ENCODE results near the gene SLC38A3.
"Not testable (repeated sequence)": the region's sequence is repeated elsewhere in the genome, so short reads cannot be mapped to it uniquely, and the experiment has no call there.

SLC38A3 gene

DNA sequence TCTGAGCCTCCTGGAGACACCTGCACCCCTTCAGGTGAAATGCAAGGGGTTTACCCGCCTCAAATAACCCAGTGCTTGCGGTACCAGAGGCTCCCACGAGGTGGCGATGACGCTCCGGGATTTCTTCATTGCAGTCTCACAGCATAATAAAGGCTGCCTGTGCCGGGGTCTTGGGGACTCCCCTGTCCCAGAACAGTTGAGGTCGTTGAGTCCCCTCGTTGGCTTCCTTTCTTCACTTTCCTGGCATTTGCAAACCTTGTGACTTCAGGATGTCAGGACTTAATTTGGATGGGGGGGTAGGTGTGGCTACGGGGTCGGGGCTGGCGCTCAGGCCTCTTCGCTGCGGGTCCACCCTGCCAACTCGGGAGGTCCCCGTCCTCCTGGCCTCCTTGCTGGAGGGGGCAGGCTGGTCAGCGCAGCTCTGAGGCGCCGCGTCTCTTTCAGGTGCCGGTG lies 12.4 kb upstream of the SLC38A3 start:
- DNase-seq: peak; percentile 85

DNA sequence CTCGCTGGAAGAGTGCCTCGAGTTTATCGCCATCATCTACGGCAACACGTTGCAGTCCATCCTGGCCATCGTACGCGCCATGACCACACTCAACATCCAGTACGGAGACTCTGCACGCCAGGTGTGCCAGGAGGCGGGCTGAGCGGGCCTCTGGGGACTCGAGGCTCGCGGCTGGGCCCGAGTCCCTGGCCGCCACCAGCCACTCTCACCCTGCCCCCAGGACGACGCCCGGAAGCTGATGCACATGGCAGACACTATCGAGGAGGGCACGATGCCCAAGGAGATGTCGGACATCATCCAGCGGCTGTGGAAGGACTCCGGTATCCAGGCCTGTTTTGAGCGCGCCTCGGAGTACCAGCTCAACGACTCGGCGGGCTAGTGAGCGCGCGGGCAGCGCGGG lies 11.8 kb upstream of the SLC38A3 start:
- DNase-seq: no peak

DNA sequence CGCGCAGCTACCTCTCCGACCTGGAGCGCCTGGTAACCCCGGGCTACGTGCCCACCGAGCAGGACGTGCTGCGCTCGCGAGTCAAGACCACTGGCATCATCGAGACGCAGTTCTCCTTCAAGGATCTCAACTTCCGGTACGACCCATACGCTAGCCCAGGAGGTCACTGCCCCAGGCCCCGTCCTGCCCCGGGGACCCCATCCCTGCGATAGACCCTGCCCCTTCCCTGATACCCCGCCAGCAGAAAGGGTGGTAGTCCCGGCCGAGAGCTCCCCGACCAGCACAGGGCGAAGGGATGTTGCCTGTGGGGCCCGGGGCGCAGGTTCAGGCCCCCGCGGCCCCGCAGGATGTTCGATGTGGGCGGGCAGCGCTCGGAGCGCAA lies 11.3 kb upstream of the SLC38A3 start:
- no peak for DNase-seq

DNA sequence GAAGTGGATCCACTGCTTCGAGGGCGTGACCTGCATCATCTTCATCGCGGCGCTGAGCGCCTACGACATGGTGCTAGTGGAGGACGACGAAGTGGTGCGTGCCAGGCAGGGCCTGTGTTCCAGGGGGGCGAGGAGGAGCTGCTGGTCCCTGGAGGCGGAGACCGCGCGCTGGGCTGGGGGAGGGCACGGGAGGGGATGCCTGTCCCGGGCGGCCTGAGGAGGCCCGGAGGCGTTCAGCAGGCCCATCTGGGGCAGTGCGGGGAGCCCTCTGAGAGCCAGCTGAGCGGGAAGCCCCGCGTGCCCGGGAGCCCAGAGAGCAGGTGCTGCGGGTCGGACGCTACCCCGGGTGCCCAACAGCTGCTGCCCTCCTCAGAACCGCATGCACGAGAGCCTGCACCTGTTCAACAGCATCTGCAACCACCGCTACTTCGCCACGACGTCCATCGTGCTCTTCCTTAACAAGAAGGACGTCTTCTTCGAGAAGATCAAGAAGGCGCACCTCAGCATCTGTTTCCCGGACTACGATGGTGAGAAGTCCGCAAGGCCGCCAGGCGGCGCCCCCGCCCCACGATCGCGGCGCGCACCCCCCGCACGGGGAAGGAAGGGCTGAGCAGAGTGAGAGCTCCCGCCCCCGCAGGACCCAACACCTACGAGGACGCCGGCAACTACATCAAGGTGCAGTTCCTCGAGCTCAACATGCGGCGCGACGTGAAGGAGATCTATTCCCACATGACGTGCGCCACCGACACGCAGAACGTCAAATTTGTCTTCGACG lies 10.8 kb upstream of the SLC38A3 start:
- DNase-seq: peak; percentile 92

DNA sequence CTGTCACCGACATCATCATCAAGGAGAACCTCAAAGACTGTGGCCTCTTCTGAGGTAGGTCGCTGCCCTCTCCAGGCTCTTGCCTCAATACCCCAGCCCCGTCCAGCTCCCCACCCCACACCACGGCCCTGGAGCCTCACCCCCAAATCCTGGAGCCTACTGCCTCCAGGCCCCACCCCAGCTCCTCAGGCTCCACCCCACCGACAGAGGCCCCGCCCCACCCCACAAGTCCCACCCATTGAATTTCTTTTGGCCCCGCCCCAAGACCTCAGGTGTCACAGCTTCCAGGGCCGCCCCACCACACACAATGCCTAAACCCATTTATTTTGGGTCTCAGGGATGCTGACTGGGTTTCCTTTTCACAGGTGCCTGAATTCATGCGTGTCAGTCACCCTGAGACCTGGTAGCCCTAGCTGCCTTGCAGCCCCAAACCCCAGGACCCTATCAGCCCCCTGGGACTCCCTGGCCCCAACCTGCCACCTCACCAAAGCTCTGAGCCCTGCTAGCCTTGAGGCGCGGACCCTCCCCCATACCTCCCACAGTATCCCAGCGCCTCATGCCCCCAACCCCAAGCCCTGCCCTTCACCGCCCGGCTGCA lies 10.1 kb upstream of the SLC38A3 start:
- peak; percentile 38 for DNase-seq

DNA sequence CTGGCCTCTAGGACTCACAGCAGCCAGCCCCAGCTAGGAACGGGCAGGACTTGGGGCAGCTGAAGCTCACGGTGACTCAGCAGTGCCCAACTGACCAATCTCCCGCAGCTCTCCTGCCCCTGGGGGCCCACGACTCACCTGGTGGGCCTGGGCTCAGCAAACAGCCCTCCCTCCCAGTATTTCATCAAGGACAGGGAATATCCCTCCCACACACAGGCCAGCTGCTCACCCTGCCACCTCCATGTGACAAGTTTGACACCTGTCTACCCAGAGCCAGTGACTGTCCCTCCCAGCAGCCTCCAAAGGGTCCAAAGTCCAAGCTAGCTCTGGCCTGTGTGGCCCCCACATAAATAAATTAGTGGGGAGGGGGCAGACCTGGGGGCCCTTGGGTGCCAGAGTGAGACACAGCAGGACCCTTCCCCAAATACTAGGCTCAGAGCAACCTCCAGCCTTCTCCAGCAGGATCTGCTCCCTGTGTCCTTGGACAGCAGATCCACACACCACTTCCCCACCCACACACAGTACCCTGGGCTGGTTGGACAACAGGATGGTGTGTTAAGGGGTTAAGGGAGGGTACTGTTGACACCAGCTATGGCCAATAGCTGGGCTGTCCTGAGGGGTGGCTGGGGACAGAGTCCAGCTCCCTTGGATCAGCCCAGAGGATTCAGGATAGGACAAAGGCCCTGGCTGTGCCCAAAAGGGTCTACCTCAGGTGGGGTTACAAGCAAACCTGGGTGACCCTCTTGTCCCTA lies 9.4 kb upstream of the SLC38A3 start:
- DNase-seq: no peak

DNA sequence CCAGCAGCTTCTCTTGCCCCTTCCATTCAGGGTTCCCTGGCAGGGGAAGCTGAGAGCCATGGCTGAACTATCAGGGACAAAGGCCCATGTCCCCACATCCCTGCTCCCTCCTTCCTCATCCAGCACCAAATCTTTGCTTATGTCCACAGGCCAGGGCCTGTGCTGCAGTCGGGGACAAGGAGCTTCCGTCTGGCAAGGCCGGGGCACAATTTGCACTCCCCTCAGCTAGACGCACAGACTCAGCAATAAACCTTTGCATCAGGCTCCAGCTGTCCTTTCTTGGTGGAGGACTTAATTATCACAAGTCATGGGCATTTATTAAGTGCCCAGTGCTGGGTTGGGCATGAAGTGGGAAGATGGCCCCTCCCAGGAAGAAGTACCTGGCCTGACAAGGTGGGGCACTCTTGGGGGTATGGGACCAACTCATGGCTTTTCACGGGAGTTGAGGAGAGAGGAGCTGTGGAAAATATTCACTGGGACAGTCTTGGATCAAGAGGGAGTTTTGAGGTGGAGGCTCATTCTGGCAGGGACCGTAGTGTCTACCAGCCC lies 8.7 kb upstream of the SLC38A3 start:
- no peak for DNase-seq

DNA sequence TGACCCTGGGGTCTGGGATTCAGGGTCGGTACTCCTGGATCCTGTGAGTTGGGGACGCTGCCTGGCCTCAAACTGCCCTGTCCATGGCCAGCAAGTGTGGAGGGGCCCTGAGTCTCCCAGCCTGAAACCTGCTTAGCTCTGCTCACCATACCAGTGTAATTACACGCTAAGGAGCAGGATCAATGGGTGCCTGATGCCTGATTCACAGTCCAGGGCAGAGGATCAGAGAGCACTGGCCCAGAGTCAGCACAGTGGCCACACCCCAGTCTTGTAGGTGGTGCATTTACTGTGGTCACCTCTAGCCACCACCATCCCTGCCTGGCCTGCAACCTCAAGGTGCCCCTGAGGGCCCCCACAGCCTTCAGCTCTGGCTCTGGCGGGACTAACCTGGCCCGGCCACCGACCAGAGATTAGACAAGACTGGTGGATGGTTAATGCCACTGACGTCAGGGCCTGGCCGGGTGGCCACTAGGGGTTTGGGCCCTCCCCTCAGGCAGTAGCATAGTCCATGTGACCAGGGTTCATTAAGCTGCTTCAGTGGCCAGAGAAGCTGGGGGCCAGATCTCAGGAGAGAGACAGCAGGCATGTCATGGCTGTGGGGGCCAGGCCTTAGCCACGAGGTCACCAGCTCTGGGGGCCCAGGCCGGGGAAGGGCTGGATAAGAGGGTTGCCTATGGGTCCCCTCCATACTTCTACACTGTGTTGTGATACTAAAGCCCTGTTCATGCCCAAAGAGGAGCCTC lies 3.3 kb upstream of the SLC38A3 start:
- DNase-seq: no peak

DNA sequence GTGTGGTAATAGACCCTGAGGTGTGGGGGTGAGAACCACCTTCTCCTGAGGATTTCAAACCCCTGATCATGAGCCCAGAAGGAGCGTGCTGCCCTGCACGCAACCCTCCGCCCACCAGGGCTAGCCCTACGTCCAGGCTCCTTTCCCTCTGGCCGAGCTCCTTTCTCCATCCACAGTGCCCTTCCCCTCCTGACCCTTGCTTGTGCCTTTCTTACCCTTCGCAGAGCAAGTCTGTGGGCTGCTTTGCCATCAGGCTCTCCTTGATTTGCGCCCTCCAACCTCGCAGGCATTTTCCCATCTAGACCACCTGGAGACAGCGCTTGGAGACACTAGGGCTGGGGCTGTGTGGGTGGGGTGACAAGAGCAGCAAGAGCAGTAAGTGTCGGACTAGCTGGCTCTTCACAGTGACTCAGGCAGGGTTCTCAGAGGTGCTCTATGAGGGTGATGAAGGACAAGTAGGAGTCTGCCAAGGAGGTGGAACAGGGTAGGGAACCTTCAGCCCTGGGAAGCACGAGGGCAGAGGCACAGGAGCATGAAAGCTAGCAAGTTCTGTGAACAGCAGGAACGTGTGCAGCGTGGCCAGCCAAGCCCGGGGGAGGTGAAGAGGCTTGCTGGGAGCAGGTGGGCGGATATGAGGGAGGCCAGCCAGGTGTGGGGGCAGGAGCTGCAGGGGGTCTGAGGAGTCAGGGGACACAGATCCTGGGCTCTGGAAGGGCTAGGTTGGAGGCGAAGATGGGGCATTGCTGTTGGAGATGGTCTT lies 2.5 kb upstream of the SLC38A3 start:
- DNase-seq: no peak

DNA sequence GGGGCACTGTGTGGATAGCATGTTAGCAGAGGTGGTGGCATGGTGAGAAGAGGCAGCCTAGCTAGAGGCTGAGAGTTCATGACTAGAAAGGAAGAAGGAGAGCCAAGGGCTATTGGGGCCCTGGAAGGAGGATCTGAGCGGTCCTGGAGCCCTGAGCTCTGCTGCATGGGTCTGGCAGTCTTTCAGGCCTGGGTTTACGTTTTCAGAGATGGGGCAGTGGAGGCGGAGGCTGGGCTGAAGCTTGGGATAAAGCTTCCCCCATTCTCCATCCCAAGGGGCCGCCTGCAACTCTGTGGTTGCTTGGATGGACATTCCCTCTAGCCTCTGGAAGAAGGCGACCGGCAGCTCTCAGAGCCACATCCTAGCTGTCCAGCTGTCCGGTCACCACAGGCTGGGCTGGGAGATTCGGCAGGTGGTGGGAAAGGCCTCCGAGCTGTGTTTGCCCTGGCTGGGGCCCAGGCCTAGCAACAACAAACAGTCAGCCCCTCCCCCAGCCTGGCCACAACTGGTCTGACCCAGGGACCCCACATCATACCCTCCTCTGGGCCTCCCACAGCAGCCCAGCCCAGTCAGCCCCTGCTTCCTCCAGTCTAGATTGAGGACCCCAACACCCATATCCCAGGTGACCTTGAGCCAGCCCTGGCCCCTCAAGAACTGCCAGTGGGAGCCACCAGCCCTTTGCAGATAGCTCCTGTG lies 1.8 kb upstream of the SLC38A3 start:
- no peak for DNase-seq

DNA sequence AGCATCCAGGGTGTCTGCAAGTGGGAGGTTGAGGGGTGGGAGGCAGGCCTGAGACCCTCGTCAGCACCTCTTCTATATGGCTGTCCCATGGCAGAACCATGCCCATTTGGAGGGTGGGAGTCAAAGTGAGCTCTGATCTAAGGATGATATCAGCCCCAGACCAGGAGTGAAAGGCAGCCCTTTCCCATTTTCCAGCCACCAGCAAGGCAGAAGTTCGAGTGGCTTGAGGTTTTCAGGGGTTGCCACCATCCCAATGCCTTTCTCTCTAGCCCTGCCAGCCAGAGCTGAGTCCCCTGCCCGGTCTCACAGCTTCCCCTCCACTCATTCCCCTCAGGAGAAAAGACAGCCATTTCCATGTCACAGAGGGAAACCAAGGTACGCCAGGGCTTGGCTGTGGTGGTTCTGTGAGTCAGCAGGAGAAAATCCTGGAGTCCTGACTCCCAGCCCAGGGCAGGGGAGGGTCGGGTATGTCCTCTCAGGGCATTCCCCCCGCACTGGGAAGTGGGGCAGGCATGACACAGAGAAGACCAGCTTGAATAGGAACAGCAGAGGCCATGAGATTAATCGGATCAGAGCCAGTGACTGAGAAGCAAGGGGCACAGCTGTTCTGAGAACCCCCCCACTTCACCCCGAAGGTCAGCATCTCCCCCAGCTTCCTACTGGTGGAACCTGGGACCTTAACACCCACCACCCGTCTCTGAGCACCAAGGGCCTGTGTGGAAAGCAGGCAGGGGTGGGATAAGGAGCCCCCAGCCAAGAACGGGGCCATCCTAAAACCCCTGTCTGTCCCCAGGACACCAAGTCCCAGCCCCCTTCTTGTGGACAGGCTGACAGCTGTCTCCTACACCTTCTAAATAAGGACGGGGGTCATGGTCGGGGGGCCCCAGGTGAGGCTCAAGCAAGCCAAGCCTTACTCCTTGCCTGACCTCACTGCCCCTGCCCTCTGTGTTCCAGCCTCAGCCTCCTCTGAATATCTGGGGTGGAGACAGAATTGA lies 965 bp upstream of the SLC38A3 start:
- no peak for DNase-seq

DNA sequence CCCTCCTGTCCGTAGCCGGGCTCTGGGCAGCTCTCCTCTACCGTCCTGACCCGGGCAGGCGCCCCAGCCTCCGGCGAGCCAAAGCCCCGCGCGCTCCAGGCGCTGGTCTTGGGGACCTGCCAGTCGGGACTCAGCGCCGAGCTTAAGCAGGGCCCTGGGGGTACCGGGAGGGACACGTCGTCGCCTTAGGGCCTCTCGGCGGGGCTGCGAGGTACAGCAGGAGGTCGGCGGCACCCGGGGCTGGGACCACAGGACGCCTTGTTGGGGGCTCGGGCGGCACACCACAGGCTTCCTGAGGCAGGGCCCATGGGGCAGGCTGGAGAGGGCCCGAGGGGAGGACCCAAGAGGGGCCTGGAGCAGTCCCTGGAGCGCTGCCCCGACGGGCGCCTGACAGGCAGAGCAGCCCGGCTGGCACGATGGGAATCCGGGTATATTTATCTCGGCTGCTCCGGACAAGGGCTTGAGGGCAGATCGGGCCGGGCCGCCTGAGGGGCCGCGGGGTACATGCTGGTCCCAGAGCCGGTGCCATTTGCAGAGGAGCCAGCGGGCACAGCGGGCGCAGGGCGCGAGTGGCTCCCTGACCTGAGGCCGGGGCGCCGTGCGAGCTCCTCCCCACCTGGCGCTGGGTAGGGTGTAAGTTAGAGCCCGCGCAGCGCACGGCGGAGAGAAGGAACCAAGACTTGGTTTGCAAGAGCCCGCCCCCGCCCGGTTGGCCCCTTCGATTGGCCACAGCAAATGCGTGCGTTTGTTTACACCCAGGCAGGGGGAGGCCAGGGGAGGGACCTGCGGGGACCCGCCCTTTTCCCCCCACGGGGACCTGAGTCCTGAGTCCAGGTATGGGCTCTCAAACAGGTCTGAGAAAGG lies 574 bp downstream of the SLC38A3 start:
- no peak for DNase-seq

DNA sequence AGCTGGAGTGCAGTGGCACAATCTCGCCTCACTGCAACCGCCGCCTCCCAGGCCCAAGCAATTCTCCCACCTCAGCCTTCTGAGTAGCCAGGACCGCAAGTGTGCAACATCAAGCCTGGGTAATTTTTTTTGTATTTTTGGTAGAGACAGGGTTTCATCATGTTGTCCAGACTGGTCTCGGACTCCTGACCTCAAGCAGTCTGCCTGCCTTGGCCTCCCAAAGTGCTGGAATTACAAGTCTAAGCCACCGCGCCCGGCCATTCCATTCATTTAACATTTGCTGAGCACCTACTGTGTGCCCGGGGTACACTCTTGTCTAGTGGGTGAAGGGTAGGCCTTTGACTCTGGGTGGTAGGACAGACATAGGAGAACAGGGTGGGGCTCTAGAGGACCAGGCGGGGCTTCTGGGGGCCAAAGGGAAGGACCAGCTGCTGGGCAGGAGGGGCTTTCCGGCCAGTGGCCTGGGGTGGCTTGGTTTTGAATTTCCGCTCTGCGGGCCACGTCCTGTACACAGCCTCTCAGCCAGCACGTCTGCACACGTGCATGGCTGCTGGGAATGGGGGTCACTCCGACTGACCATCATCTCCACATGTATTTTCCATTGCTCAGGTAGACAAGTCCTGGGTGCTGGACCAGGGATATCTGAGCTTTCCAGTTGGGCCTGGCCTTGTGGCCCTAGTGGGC lies 2.4 kb downstream of the SLC38A3 start:
- no peak for DNase-seq

DNA sequence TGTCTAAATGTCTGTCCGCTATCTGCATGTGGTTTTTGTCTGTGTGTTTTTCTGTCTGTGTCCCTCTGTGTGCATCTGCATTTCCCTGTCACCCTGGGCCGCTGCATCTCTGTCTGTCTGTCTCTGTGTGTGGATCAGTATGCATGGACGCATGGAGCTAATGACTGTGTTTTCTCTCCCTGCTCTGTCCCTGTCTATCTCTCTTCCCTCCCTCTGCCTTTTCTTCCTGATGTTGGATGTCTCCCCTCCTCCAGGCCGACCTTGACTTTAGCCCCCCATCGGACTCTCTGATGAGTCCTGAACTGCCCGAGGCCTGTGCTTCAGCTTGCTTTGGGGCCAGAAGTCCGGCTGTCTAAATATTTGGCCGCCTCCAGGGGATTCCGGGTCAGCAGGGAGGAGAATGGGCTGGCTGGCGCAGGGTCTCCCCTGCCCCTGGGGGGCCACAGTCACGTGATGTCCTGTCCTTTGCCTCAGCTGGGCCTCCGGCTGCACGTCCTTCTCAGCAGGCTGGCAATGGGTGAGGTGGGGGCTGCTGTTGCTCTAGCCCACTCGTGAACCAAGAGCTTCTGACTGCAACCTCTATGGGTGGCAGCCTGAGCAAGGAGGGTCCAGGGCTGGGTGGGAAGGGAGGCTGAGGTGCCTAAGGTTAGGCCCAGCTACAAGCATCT lies 3.7 kb downstream of the SLC38A3 start:
- DNase-seq: no peak

DNA sequence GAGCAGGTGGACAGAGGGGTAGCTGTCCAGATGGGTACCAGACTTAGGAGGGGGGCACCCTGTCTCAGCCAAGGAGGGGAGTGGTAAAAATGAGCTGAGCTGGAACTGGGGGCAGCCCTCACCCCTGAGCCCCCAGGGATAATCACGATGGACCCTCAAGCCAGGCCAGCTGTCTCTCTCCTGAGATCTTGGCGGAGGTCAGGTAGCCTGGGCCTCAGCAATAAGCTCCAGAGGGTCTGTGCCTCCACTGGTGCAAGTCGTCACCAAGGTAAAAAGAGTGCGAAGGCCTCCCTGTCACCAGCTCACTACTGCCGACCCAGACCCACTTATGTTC lies 5.1 kb downstream of the SLC38A3 start:
- no peak for DNase-seq

DNA sequence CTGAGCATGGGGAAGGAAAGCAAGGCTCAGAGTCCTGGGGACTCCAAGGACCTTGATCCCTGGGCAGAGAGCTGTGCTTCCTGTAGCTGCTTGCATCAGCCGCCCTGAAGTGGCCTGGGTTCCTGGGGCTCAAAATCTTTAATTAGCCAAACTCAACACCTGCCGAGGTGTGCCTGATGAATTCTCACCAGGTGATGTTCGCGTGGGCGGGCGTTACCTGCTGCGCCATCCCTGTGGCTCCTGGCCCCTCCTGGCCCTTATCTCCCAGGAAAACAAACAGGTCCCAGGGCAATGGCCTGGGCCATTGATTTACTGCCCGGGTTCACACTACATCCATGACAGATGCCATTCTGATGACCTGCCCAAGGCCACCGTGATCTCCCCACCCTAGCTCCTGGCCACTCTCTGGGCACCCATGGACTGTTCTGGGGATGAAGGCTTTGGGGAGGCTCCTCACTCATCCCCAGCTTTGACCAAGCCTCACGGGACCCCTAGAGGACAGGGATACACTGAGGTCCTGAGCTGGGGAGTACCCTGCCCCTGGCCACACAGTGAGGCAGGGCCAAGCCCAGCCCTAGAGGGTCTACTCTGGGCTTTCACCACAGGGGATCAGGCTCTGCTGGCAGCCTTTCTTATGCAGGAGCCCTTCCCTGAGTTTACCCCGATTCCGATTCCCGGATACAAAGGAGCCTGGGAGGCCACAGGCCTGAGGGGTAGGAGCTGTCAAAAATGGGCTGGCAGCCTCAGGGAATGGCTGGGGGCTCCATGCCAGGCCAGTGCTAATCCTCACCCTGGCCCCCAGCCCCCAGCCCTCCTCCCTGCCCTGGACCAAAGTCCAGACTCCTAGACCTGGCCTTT lies 5.7 kb downstream of the SLC38A3 start:
- no peak for DNase-seq

DNA sequence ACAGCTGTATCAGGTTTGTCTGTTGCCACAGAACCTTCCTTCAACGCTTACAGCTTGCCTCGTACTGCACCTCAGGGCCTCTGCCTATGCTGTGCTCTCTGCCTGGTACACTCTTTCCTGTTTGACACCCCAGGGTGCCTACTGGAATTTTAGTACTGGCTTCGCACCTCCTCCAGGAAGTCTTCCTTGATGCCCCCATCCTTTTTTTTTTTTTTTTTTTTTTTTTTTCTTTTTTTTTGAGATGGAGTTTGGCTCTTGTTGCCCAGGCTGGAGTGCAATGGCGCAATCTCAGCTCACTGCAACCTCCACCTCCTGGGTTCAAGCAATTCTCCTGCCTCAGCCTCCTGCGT lies 6.3 kb downstream of the SLC38A3 start:
- DNase-seq: not testable (repeated sequence)

Measured in activated CD8-positive, alpha-beta memory T cell treated with anti-CD3 and anti-CD28 coated beads, Interleukin-2, amount 50 U/mL, for 4 hours (primary cell).